Neural cell (in vitro differentiated cells): ENCODE data around the gene LAMP1. TPM values are rescaled to one million over a fixed set of nuclear protein-coding genes. Genes with fewer than 3 reads are reported as not detected.

Source experiments
- H2AFZ ChIP-seq: fragments of 200-600, 300-800 bp; sonication (generic), shearing (Covaris generic); 2 replicates; pipeline ENCODE4 v1.6.0; 2014; ENCODE audit warnings: low read depth, mild to moderate bottlenecking, antibody characterized with exemption, low read length, moderate library complexity
- H3F3A ChIP-seq: fragments of 200-600 bp; shearing (Covaris generic); 2 replicates; pipeline ENCODE4 v1.6.1; 2016; ENCODE audit warnings: mild to moderate bottlenecking, moderate library complexity, mixed read lengths, antibody characterized with exemption, low read length; ENCODE audit not compliant: insufficient read depth, poor library complexity, severe bottlenecking
- H3K27ac ChIP-seq: fragments of 200-600, 300-800 bp; sonication (generic), shearing (Covaris generic); 2 replicates; pipeline ENCODE4 v1.5.1; 2014; ENCODE audit warnings: mild to moderate bottlenecking, low read length, moderate library complexity
- H3K27me3 ChIP-seq: fragments of 300-800, 200-600 bp; sonication (generic), shearing (Covaris generic); 2 replicates; pipeline ENCODE4 v1.6.0; 2014; ENCODE audit warnings: mild to moderate bottlenecking, low read depth, low read length, moderate library complexity; ENCODE audit not compliant: insufficient read depth
- H3K36me3 ChIP-seq: fragments of 300-800, 200-600 bp; sonication (generic), shearing (Covaris generic); 2 replicates; pipeline ENCODE4 v1.5.1; 2014; ENCODE audit warnings: mild to moderate bottlenecking, antibody characterized with exemption, low read length, moderate library complexity; ENCODE audit not compliant: insufficient read depth
- H3K4me2 ChIP-seq: fragments of 300-800, 200-600 bp; sonication (generic), shearing (Covaris generic); 2 replicates; pipeline ENCODE4 v1.6.0; 2014; ENCODE audit warnings: mild to moderate bottlenecking, low read length
- H3K4me3 ChIP-seq: fragments of 300-800, 200-600 bp; sonication (generic), shearing (Covaris generic); 2 replicates; pipeline ENCODE4 v1.5.1; 2014; ENCODE audit warnings: mild to moderate bottlenecking, low read length, moderate library complexity
- H3K79me2 ChIP-seq: fragments of 200-600 bp; shearing (Covaris generic); replicated peaks from 2 replicates; pipeline ENCODE4 v1.6.0; 2014; ENCODE audit warnings: mild to moderate bottlenecking, low read length, moderate library complexity; ENCODE audit not compliant: insufficient read depth
- H3K9ac ChIP-seq: fragments of 300-800, 200-600 bp; sonication (generic), shearing (Covaris generic); 2 replicates; pipeline ENCODE4 v1.6.1; 2016; ENCODE audit warnings: mild to moderate bottlenecking, low read length, mixed read lengths
- H3K9me2 ChIP-seq: fragments of 200-600 bp; shearing (Covaris generic); 2 replicates; pipeline ENCODE4 v1.6.1; 2016; ENCODE audit warnings: mild to moderate bottlenecking, low read length, mixed read lengths; ENCODE audit not compliant: insufficient read depth
- H3K9me3 ChIP-seq: fragments of 200-600, 300-800 bp; sonication (generic), shearing (Covaris generic); 2 replicates; pipeline ENCODE4 v1.6.1; 2016; ENCODE audit warnings: mild to moderate bottlenecking, mixed run types, low read length, moderate library complexity, mixed read lengths
- H4K20me1 ChIP-seq: fragments of 200-600 bp; shearing (Covaris generic); 2 replicates; pipeline ENCODE4 v1.6.1; 2016; ENCODE audit warnings: mild to moderate bottlenecking, mixed run types; ENCODE audit not compliant: insufficient read depth
- EP300 ChIP-seq: fragments of 450-650 bp; conservative IDR thresholded peaks from 2 replicates; pipeline ENCODE4 v1.6.1; 2014; ENCODE audit warnings: antibody characterized with exemption, mild to moderate bottlenecking, moderate library complexity; ENCODE audit not compliant: poor library complexity, severe bottlenecking
- EZH2 ChIP-seq: fragments of 200-600, 300-800 bp; shearing (Covaris generic), sonication (generic); IDR thresholded peaks from 2 replicates; pipeline ENCODE4 v1.6.1; 2014; ENCODE audit warnings: antibody characterized with exemption, low read length, borderline replicate concordance, mild to moderate bottlenecking; ENCODE audit not compliant: insufficient read depth, poor library complexity, severe bottlenecking
- MXI1 ChIP-seq: fragments of 450-650 bp; conservative IDR thresholded peaks from 2 replicates; pipeline ENCODE4 v1.6.1; 2014; ENCODE audit warnings: antibody characterized with exemption, mild to moderate bottlenecking; ENCODE audit not compliant: poor library complexity, severe bottlenecking
- POLR2AphosphoS5 ChIP-seq: IDR thresholded peaks from 2 replicates; pipeline ENCODE4 v1.6.1; 2012
- RAD21 ChIP-seq: fragments of 450-650 bp; conservative IDR thresholded peaks from 2 replicates; pipeline ENCODE4 v1.6.1; 2014; ENCODE audit warnings: antibody characterized with exemption, mild to moderate bottlenecking, moderate library complexity
- SMC3 ChIP-seq: fragments of 450-650 bp; conservative IDR thresholded peaks from 2 replicates; pipeline ENCODE4 v1.6.1; 2014; ENCODE audit warnings: antibody characterized with exemption, mild to moderate bottlenecking, moderate library complexity; ENCODE audit not compliant: poor library complexity
- TAF1 ChIP-seq: IDR thresholded peaks from 2 replicates; pipeline ENCODE4 v1.6.1; 2012; ENCODE audit warnings: low read depth
- polyA plus RNA-seq: library from polyadenylated mRNA; depleted of rRNA; stranded (reverse); fragments of >200 nt; gene quantifications from 2 replicates; pipeline ENCODE4 v1.2.3, GENCODE V29; 2014
- TF ChIP-seq, protein P1 (sequence below): fragments of 450-650 bp; IDR thresholded peaks from 2 replicates; pipeline ENCODE4 v1.5.1; 2014; ENCODE audit warnings: antibody characterized with exemption, mild to moderate bottlenecking, moderate library complexity; ENCODE audit not compliant: poor library complexity, severe bottlenecking
- TF ChIP-seq, protein P2 (sequence below): IDR thresholded peaks from 2 replicates; pipeline ENCODE4 v1.6.1; 2012; ENCODE audit warnings: borderline replicate concordance

Gene LAMP1
- polyA plus RNA-seq, 1 donor from 2014 or later, result 69.7 TPM

DNA sequence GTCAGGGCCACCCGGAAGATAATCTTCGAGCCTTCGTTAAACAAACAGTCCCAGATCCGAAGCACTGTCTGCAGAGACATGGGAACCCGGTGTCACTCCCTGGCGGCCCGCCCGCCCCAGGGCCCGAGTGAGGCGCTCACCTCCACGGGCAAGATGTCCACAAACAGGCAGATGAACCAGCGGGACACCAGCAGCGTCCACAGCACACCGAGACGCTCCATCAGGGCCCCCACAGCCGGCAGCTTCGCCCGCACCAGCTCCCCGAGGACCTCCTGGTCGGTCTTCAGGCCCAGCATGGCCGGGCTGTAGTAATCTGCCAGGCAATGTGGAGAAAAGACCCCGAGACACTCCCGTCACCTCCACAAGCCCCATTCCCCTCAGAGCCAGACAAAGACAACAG lies 28.7 kb downstream of the LAMP1 start:
- H3K9ac ChIP-seq, result no peak overlapping the region
- no peaks in the 10 kb centered on the region for H3K9me3 ChIP-seq
- TF ChIP-seq POLR2AphosphoS5 (no peak), EZH2 (no peak)
- no peaks in the 10 kb centered on the region for H3K36me3 ChIP-seq
- no peaks in the 10 kb centered on the region for H3K79me2 ChIP-seq
- H3K4me2 ChIP-seq, result no peak overlapping the region
- no peaks in the 10 kb centered on the region for H3K27me3 ChIP-seq
- H3K27ac ChIP-seq, result no peak overlapping the region
- no peak overlapping the region for H3K4me3 ChIP-seq
- no peaks in the 10 kb centered on the region for H3F3A ChIP-seq
- no peaks in the 10 kb centered on the region for H3K9me2 ChIP-seq
- H4K20me1 ChIP-seq, result no peaks in the 10 kb centered on the region
- no peak overlapping the region for H2AFZ ChIP-seq

DNA sequence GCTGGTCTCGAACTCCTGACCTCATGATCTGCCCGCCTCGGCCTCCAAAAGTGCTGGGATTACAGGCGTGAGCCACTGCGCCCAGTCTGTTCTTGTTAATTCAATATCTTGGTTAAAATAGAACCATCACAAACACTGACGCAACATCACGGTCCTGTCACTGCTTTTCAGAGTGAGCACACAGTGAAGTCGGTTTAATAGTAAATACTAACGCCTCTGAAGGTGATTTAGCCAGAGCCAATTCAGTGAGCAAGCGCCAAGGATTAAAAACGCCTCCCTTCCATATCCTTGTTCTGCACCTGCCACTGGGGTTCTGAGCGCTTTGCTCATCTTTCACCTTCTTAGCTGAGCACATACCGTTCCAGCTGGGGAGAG lies 30.3 kb downstream of the LAMP1 start:
- Histone ChIP-seq H3K27ac (no peak overlapping the region), H4K20me1 (no peaks in the 10 kb centered on the region), H3K4me3 (no peak overlapping the region), H3K4me2 (no peak overlapping the region), H2AFZ (no peak overlapping the region), H3K9me3 (no peaks in the 10 kb centered on the region), H3K79me2 (no peaks in the 10 kb centered on the region), H3F3A (no peaks in the 10 kb centered on the region), H3K9me2 (no peaks in the 10 kb centered on the region), H3K36me3 (no peaks in the 10 kb centered on the region), H3K9ac (no peak overlapping the region), H3K27me3 (no peaks in the 10 kb centered on the region)
- TF ChIP-seq, protein P1, sequence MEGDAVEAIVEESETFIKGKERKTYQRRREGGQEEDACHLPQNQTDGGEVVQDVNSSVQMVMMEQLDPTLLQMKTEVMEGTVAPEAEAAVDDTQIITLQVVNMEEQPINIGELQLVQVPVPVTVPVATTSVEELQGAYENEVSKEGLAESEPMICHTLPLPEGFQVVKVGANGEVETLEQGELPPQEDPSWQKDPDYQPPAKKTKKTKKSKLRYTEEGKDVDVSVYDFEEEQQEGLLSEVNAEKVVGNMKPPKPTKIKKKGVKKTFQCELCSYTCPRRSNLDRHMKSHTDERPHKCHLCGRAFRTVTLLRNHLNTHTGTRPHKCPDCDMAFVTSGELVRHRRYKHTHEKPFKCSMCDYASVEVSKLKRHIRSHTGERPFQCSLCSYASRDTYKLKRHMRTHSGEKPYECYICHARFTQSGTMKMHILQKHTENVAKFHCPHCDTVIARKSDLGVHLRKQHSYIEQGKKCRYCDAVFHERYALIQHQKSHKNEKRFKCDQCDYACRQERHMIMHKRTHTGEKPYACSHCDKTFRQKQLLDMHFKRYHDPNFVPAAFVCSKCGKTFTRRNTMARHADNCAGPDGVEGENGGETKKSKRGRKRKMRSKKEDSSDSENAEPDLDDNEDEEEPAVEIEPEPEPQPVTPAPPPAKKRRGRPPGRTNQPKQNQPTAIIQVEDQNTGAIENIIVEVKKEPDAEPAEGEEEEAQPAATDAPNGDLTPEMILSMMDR, result no peak
- TF ChIP-seq MXI1 (no peak), EZH2 (no peak), EP300 (no peak), TAF1 (no peak), SMC3 (no peak), POLR2AphosphoS5 (no peak), RAD21 (no peak)
- TF ChIP-seq, protein P2, sequence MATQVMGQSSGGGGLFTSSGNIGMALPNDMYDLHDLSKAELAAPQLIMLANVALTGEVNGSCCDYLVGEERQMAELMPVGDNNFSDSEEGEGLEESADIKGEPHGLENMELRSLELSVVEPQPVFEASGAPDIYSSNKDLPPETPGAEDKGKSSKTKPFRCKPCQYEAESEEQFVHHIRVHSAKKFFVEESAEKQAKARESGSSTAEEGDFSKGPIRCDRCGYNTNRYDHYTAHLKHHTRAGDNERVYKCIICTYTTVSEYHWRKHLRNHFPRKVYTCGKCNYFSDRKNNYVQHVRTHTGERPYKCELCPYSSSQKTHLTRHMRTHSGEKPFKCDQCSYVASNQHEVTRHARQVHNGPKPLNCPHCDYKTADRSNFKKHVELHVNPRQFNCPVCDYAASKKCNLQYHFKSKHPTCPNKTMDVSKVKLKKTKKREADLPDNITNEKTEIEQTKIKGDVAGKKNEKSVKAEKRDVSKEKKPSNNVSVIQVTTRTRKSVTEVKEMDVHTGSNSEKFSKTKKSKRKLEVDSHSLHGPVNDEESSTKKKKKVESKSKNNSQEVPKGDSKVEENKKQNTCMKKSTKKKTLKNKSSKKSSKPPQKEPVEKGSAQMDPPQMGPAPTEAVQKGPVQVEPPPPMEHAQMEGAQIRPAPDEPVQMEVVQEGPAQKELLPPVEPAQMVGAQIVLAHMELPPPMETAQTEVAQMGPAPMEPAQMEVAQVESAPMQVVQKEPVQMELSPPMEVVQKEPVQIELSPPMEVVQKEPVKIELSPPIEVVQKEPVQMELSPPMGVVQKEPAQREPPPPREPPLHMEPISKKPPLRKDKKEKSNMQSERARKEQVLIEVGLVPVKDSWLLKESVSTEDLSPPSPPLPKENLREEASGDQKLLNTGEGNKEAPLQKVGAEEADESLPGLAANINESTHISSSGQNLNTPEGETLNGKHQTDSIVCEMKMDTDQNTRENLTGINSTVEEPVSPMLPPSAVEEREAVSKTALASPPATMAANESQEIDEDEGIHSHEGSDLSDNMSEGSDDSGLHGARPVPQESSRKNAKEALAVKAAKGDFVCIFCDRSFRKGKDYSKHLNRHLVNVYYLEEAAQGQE, result no peak
